GM18508 (cell line): ENCODE data around the gene OR4F15.
"Not testable (repeated sequence)": the region's sequence is repeated elsewhere in the genome, so short reads cannot be mapped to it uniquely, and the experiment has no call there.

Experiments
- ATAC-seq: cut with Tn5 transposase; IDR thresholded peaks from one replicate; pipeline ENCODE4 v1.9.1; 2021; ENCODE audit warnings: moderate number of reproducible peaks; ENCODE audit not compliant: insufficient read depth, unreplicated experiment

Gene OR4F15

GRCh38 chr15:101811902-101812301 lies at the start of gene OR4F15:
Gene OR4F15, plus strand, starts transcription at chr15:101812202. Its CDS starts 5,985 bp downstream, at chr15:101818187.
- no peak for ATAC-seq

GRCh38 chr15:101764669-101765339 lies 47.2 kb upstream of the OR4F15 start:
- ATAC-seq: not testable (repeated sequence)

GRCh38 chr15:101765340-101765671 lies 46.7 kb upstream of the OR4F15 start:
- ATAC-seq: not testable (repeated sequence)

GRCh38 chr15:101765772-101766456 lies 46.1 kb upstream of the OR4F15 start:
- no peak for ATAC-seq

GRCh38 chr15:101767083-101767640 lies 44.8 kb upstream of the OR4F15 start:
- ATAC-seq: not testable (repeated sequence)

GRCh38 chr15:101772921-101773320 lies 39.1 kb upstream of the OR4F15 start:
- no peak for ATAC-seq

GRCh38 chr15:101773496-101774100 lies 38.4 kb upstream of the OR4F15 start:
- ATAC-seq: no peak

- ATAC-seq: no peak
Observed at GRCh38 chr15:101775136-101775535, 36.9 kb upstream of the OR4F15 start.

GRCh38 chr15:101778576-101778975 lies 33.4 kb upstream of the OR4F15 start:
- ATAC-seq: not testable (repeated sequence)

- ATAC-seq: not testable (repeated sequence)
Observed at GRCh38 chr15:101780225-101780624, 31.8 kb upstream of the OR4F15 start.

GRCh38 chr15:101781928-101782327 lies 30.1 kb upstream of the OR4F15 start:
- ATAC-seq: no peak

GRCh38 chr15:101784644-101785043 lies 27.4 kb upstream of the OR4F15 start:
- ATAC-seq: no peak

- ATAC-seq: not testable (repeated sequence)
Observed at GRCh38 chr15:101786422-101786821, 25.6 kb upstream of the OR4F15 start.

GRCh38 chr15:101788001-101788400 lies 24.0 kb upstream of the OR4F15 start:
- ATAC-seq: not testable (repeated sequence)

GRCh38 chr15:101788503-101789269 lies 23.3 kb upstream of the OR4F15 start:
- not testable (repeated sequence) for ATAC-seq

- ATAC-seq: not testable (repeated sequence)
Observed at GRCh38 chr15:101790748-101791147, 21.3 kb upstream of the OR4F15 start.

- not testable (repeated sequence) for ATAC-seq
Observed at GRCh38 chr15:101793981-101794380, 18.0 kb upstream of the OR4F15 start.

GRCh38 chr15:101795455-101795854 lies 16.5 kb upstream of the OR4F15 start:
- no peak for ATAC-seq

- ATAC-seq: no peak
Observed at GRCh38 chr15:101799665-101800064, 12.3 kb upstream of the OR4F15 start.

- ATAC-seq: no peak
Observed at GRCh38 chr15:101801048-101801447, 11.0 kb upstream of the OR4F15 start.
